IPS-18c (cell line): Measurements from ENCODE around the gene FIGNL1.
A peak's percentile ranks its signal among the peaks of the same experiment; 100 is the strongest.

Experiments used
- H3K4me3 ChIP-seq: 2 replicates; pipeline ENCODE4 v1.7.0; 2013; ENCODE audit warnings: low read depth, mild to moderate bottlenecking, low read length, moderate library complexity; ENCODE audit not compliant: insufficient read depth
- H3K9me3 ChIP-seq: one replicate; pipeline ENCODE4 v1.6.1; 2013; ENCODE audit warnings: mild to moderate bottlenecking, low read length, moderate library complexity; ENCODE audit not compliant: control insufficient read depth, insufficient read depth

Gene FIGNL1

GRCh38 chr7:50454968-50455367 is 4.8 kb upstream of the FIGNL1 start:
- Histone ChIP-seq H3K9me3 (peaks cover 2% of the 10 kb centered on the region), H3K4me3 (no peak overlapping the region)

GRCh38 chr7:50450590-50451032 is 461 bp upstream of the FIGNL1 start:
- H3K9me3 ChIP-seq, result peaks cover 2% of the 10 kb centered on the region

GRCh38 chr7:50449501-50449880 is 659 bp downstream of the FIGNL1 start:
- H3K4me3 ChIP-seq, result peak overlapping the region; percentile 59; the same call in 1 of the 2 replicates
- peaks cover 2% of the 10 kb centered on the region for H3K9me3 ChIP-seq

More at GRCh38 chr7:50450590-50451032, 461 bp upstream of the FIGNL1 start:
- peak overlapping the region; percentile 59 for H3K4me3 ChIP-seq

- no peak overlapping the region for H3K4me3 ChIP-seq
- H3K9me3 ChIP-seq, result peaks cover 2% of the 10 kb centered on the region
Measured at GRCh38 chr7:50448823-50449222, 1.3 kb downstream of the FIGNL1 start.

GRCh38 chr7:50446542-50446960 is 3.6 kb downstream of the FIGNL1 start:
- peaks cover 2% of the 10 kb centered on the region for H3K9me3 ChIP-seq
- no peak overlapping the region for H3K4me3 ChIP-seq

GRCh38 chr7:50436133-50436806 is 13.9 kb downstream of the FIGNL1 start:
- H3K4me3 ChIP-seq, result no peak overlapping the region
- no peaks in the 10 kb centered on the region for H3K9me3 ChIP-seq

GRCh38 chr7:50431722-50432305 is 18.3 kb downstream of the FIGNL1 start:
- Histone ChIP-seq H3K4me3 (no peak overlapping the region), H3K9me3 (no peaks in the 10 kb centered on the region)

- Histone ChIP-seq H3K4me3 (no peak overlapping the region), H3K9me3 (no peaks in the 10 kb centered on the region)
Measured at GRCh38 chr7:50431316-50431715, 18.8 kb downstream of the FIGNL1 start.

GRCh38 chr7:50428911-50429310 is 21.2 kb downstream of the FIGNL1 start:
- no peaks in the 10 kb centered on the region for H3K9me3 ChIP-seq

GRCh38 chr7:50427518-50427917 is 22.6 kb downstream of the FIGNL1 start:
- H3K4me3 ChIP-seq, result no peak overlapping the region
- no peaks in the 10 kb centered on the region for H3K9me3 ChIP-seq

More at GRCh38 chr7:50428911-50429310, 21.2 kb downstream of the FIGNL1 start:
- no peak overlapping the region for H3K4me3 ChIP-seq

GRCh38 chr7:50426280-50427045 is 23.7 kb downstream of the FIGNL1 start:
- Histone ChIP-seq H3K4me3 (no peak overlapping the region), H3K9me3 (no peaks in the 10 kb centered on the region)

GRCh38 chr7:50425318-50425717 is 24.8 kb downstream of the FIGNL1 start:
- H3K4me3 ChIP-seq, result no peak overlapping the region
- no peaks in the 10 kb centered on the region for H3K9me3 ChIP-seq

- Histone ChIP-seq H3K4me3 (no peak overlapping the region), H3K9me3 (no peaks in the 10 kb centered on the region)
Measured at GRCh38 chr7:50423860-50424259, 26.3 kb downstream of the FIGNL1 start.

GRCh38 chr7:50422858-50423257 is 27.3 kb downstream of the FIGNL1 start:
- Histone ChIP-seq H3K4me3 (no peak overlapping the region), H3K9me3 (no peaks in the 10 kb centered on the region)

- no peak overlapping the region for H3K4me3 ChIP-seq
- no peaks in the 10 kb centered on the region for H3K9me3 ChIP-seq
Measured at GRCh38 chr7:50421043-50421442, 29.1 kb downstream of the FIGNL1 start.

- Histone ChIP-seq H3K4me3 (no peak overlapping the region), H3K9me3 (no peaks in the 10 kb centered on the region)
Measured at GRCh38 chr7:50418526-50419290, 31.4 kb downstream of the FIGNL1 start.

GRCh38 chr7:50418086-50418515 is 32.0 kb downstream of the FIGNL1 start:
- no peaks in the 10 kb centered on the region for H3K9me3 ChIP-seq
- H3K4me3 ChIP-seq, result no peak overlapping the region
